Epithelial cell of esophagus (primary cell): ENCODE measurements around the gene IFI16.
"Not testable (repeated sequence)": the region's sequence is repeated elsewhere in the genome, so short reads cannot be mapped to it uniquely, and the experiment has no call there.

Experiments used
- DNase-seq: peaks from one replicate; pipeline ENCODE4 v3.0.0; 2010; ENCODE audit warnings: low read depth
- H3K4me3 ChIP-seq: 2 replicates; pipeline ENCODE4 v1.5.1; 2011; ENCODE audit warnings: mild to moderate bottlenecking, low read length, control low read depth
- TF ChIP-seq, protein P1 (sequence below): IDR thresholded peaks from 2 replicates; pipeline ENCODE4 v1.5.1; 2011; ENCODE audit warnings: low read depth, mild to moderate bottlenecking, low read length, control low read depth, inconsistent platforms; ENCODE audit not compliant: insufficient read depth; ENCODE audit errors: missing control alignments

IFI16 gene

DNA sequence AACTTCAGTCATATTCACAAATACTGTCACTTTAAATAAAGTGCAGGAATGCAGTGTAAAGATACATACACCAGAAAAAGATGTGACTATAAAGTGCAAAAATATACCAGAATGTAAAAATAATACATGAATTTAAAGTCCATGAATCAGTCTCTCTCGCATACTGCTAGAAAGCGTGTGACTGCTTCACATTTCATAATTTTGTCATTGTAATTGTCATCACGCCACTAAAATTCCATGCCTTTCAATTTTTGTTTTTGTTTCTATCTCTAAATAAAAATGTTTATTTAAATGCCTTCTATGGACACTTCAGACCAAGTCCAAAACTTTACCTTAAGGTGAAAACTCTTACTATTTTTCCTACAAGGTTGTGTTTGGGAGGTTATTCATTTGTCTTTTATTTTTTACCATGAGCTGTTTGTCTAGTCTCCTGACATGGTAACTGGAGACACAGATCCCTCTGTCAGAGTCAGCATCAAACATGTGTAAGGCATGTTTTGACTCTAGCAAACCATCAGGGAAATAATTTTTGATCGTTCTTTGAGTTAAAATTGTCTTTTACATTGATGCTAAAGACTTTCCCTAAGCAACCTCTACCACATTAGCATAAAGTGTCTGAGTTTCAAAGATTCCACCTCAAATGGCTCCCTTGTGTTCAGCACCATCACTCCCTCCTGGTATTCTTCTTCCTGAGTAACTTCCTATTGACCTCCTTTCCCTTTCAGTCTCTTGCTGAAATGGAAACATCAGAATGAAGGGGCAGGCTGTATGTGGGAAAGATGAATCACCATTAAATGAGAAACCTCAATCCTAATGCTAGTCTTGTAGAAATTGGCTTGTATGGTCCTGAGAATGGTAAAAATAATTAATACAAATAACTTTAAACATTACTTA is 80.8 kb downstream of the IFI16 start:
- TF ChIP-seq, protein P1, sequence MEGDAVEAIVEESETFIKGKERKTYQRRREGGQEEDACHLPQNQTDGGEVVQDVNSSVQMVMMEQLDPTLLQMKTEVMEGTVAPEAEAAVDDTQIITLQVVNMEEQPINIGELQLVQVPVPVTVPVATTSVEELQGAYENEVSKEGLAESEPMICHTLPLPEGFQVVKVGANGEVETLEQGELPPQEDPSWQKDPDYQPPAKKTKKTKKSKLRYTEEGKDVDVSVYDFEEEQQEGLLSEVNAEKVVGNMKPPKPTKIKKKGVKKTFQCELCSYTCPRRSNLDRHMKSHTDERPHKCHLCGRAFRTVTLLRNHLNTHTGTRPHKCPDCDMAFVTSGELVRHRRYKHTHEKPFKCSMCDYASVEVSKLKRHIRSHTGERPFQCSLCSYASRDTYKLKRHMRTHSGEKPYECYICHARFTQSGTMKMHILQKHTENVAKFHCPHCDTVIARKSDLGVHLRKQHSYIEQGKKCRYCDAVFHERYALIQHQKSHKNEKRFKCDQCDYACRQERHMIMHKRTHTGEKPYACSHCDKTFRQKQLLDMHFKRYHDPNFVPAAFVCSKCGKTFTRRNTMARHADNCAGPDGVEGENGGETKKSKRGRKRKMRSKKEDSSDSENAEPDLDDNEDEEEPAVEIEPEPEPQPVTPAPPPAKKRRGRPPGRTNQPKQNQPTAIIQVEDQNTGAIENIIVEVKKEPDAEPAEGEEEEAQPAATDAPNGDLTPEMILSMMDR: no peak

GRCh38 chr1:159091180-159091560 is 81.5 kb downstream of the IFI16 start:
- DNase-seq: peak; percentile 80
- no peak overlapping the region for H3K4me3 ChIP-seq
- TF ChIP-seq, protein P1: no peak

More for the DNA sequence above, 80.8 kb downstream of the IFI16 start:
- peak; percentile 60 for DNase-seq
- H3K4me3 ChIP-seq: no peak overlapping the region

DNA sequence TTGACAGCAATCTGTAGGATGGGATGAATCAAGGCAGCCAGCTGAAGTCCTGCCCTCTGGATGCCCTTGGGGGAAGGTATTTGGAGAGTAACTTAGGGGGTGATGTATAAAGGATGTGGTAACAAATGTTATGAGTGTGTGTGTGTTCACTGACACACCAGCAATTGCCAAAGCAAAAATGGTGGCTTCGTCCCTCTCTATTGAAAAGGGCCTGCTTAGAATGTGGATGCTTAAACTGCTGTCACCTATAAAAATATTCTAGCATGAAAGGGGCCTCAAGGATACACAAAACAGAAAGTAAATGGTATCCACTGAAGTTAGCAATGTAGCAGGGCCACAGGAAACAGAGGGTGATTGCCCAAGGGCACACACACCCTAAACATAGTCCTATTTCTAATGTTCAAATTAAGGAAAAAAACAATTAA is 81.9 kb downstream of the IFI16 start:
- TF ChIP-seq, protein P1: no peak
- no peak overlapping the region for H3K4me3 ChIP-seq
- peak; percentile 78 for DNase-seq

GRCh38 chr1:159092036-159092760 is 82.5 kb downstream of the IFI16 start:
- no peak overlapping the region for H3K4me3 ChIP-seq
- TF ChIP-seq, protein P1: no peak
- DNase-seq: peak; percentile 87

GRCh38 chr1:159098596-159098995 is 88.9 kb downstream of the IFI16 start:
- TF ChIP-seq, protein P1: no peak
- H3K4me3 ChIP-seq: no peak overlapping the region
- DNase-seq: no peak

DNA sequence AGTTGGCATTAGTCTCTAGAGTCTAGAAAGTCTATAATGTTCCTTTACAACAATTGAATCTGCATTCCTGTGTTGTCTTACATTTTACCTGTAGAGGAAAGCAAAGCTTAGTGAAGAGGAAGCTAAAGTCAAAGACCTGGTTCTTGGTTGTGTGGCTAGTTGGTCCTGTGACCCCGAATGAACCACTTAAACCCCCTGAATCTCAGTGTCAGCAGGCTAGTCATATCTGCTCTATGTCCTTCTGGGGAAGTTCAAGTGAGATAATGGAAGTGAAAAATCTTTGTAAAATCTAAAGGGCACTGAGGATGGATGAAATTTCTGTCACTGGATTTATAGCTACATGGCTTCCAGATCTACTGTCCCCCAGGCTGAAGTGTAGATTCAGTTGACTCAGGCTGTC is 90.9 kb downstream of the IFI16 start:
- no peak overlapping the region for H3K4me3 ChIP-seq
- DNase-seq: no peak
- TF ChIP-seq, protein P1: no peak

DNA sequence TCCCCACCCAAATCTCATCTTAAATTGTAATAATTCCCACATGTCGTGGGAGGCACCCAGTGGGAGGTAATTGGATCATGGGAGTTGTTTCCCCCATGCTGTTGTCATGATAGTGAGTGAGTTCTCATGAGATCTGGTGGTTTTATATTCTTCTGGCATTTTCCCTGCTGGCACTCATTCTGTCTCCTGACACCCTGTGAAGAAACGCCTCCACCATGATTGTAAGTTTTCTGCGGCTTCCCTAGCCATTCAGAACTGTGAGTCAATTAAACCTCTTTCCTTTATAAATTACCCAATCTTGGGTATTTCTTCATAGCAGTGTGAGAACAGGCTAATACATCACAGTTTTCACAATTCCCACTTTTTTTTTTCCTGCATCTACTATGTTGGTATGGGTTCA is 93.3 kb downstream of the IFI16 start:
- DNase-seq: peak; percentile 20
- H3K4me3 ChIP-seq: not testable (repeated sequence)
